ENCODE data around the gene KLHL35. TPM values are rescaled to one million over a fixed set of nuclear protein-coding genes. Genes with fewer than 3 reads are reported as not detected.

The KLHL35 gene
- total RNA-seq, 1 donor = 1.3 TPM

DNA sequence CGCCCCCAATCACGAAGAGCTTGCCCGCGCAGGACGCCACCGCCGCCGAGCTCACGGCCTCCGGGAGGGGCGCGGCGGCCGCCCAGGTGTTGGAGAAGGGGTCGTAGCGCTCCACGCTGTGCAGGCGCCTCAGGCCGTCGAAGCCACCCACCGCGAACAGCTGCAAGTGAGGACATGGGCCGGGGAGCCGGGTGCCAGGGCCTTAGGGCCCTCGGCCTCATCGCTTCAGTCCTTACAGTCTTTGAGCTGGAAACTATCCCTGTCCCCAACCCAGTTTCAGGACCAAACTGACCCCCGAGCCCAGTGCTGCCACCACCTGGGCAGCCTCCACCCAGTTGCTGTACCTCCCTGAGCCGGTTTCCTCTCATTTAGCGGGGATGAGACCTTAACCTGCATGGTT lies 7.6 kb downstream of the KLHL35 start:
- TF ChIP-seq, protein P1, sequence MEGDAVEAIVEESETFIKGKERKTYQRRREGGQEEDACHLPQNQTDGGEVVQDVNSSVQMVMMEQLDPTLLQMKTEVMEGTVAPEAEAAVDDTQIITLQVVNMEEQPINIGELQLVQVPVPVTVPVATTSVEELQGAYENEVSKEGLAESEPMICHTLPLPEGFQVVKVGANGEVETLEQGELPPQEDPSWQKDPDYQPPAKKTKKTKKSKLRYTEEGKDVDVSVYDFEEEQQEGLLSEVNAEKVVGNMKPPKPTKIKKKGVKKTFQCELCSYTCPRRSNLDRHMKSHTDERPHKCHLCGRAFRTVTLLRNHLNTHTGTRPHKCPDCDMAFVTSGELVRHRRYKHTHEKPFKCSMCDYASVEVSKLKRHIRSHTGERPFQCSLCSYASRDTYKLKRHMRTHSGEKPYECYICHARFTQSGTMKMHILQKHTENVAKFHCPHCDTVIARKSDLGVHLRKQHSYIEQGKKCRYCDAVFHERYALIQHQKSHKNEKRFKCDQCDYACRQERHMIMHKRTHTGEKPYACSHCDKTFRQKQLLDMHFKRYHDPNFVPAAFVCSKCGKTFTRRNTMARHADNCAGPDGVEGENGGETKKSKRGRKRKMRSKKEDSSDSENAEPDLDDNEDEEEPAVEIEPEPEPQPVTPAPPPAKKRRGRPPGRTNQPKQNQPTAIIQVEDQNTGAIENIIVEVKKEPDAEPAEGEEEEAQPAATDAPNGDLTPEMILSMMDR (IDR thresholded peaks at IDR 0.05; ENCODE audit: insufficient read depth, low read depth, low read length) = peak; percentile 27
- H3K4me3 ChIP-seq (ENCODE audit: low read depth, low read length) = no peak overlapping the region
- no peak for DNase-seq (ENCODE audit: low read depth)

DNA sequence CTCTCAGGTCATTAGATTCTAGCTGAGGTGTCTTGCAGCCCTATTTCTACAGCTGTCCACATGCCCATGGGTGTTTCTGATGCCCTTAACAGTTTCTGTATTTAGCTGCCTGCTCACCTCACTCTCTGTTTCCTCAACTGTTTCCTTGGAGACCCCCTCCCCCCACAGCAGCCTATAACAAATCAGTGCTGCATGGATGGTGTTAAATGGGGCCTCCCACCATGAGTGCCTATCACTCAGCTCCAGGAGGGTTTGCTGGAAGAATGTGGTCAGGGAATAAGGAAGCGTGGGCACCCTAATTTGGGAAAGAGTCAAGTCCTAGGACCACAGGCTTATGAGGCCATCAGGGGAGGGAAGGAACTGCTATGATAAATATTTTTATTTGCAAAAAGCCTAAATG lies 8.6 kb downstream of the KLHL35 start:
- no peak overlapping the region for H3K4me3 ChIP-seq (ENCODE audit: low read depth, low read length)
- no peak for DNase-seq (ENCODE audit: low read depth)
- TF ChIP-seq, protein P1 (IDR thresholded peaks at IDR 0.05; ENCODE audit: insufficient read depth, low read depth, low read length) = no peak

DNA sequence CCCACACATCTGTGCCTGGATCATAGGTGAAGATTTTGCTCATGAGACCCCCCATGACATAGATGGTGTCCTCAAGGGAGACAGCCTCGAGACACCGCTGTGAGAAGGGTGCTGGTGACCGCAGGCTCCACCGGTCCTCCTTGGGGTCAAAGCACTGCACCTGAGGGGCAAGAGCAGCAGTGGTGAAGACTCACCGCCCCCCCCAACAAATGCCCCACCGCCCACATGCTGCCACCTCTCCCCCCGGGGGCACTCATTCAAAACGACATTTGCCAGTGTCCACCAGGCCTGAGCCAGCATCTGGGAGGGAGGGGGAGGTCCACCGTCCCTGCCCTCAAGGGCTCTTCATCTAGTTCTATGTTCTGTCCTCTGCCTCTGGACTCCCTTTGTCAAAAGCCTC lies 9.3 kb downstream of the KLHL35 start:
- TF ChIP-seq, protein P1 (IDR thresholded peaks at IDR 0.05; ENCODE audit: insufficient read depth, low read depth, low read length) = no peak
- no peak for DNase-seq (ENCODE audit: low read depth)
- no peak overlapping the region for H3K4me3 ChIP-seq (ENCODE audit: low read depth, low read length)

DNA sequence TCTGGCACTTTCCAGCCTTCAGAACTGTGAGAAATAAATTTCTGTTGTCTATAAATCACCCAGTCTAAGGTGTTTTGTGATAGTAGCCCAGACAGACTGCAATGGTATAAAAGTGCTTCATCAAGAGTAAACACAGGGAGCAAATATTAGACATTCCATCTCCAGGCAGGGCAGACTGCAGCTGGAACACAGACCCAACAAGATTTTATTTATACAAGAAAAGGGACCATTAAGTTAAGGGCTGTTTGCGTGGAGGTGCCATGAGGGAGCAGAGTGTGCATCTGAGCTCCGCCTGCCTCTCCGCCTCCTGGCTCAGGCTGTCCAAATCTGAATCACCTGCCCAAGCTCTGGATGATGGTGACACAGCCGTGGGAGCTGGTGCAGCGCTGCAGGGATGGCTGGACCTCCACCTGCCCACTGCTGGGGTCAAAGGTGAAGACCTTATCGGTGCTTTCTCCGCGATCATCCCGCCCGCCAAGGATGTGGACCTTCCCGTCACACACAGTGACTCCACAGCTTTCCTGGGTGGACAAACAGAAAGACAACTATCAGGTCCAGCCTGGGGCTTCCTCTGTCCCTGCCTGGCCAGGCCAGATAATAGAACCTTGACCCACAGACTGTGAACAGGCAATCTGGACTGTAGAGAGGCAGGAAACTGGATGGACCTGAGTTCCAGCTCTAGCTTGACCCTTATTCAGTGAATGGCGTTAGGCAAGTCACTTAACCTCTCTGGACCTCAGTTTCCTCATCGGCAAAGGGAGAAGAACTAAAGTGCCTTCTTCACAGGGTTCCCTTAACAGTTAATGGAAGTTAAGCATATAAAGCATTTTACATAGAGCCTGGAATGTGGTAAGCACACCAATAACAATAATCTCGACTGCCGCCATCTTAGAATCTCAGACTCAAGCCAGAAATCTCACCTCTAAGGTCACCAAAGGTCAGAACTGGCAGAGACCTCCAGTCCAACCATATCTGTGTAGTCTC lies 10.5 kb downstream of the KLHL35 start:
- no peak for DNase-seq (ENCODE audit: low read depth)
- no peak overlapping the region for H3K4me3 ChIP-seq (ENCODE audit: low read depth, low read length)
- TF ChIP-seq, protein P1 (IDR thresholded peaks at IDR 0.05; ENCODE audit: insufficient read depth, low read depth, low read length) = no peak

DNA sequence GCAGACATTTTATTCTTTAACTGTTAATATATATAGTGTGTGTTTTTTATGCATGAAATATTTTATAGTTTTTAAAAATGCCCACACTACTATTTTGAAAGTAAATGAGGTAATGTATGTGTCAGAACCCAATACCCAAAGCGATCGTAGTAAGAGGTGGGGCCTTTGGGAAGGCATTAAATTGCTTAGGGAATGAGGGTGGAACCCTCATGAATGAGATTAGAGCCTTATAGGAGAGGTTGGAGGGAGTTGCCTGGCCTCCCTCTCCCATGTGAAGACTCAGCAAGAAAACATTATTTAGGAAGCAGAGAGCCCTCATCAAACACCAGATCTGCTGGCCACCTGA lies 11.1 kb downstream of the KLHL35 start:
- TF ChIP-seq, protein P1 (IDR thresholded peaks at IDR 0.05; ENCODE audit: insufficient read depth, low read depth, low read length) = no peak
- no peak for DNase-seq (ENCODE audit: low read depth)

DNA sequence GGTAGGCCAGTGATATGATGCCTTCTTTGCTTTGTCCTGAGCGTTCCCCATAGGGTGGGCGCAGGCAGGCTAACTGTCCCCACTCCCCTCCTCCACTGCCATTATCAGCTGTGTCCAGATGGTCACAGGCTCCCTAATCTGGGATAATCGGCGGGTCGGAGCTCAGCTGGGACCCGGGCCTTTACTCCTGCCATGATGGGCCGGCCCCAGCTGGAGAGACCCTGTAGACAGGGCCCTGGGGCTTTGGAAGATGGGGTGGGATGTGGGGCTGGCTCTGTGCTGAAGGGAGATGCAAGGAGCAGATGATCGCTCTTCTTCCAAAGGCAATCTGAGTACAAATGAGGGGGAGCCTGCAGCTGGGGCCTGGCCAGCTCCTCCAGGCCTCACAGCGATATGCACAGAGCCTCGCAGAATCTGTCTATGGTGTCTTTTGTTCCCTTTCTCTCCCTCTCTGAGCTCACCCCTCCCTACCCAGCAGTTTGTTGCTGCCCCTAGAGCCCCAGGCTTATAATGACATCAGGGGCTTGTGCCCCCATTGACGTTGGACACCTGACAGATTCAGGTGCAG lies 11.9 kb downstream of the KLHL35 start:
- no peak for DNase-seq (ENCODE audit: low read depth)
- TF ChIP-seq, protein P1 (IDR thresholded peaks at IDR 0.05; ENCODE audit: insufficient read depth, low read depth, low read length) = no peak
- H3K4me3 ChIP-seq (ENCODE audit: low read depth, low read length) = no peak overlapping the region

More for the DNA sequence above, 11.1 kb downstream of the KLHL35 start:
- no peak overlapping the region for H3K4me3 ChIP-seq (ENCODE audit: low read depth, low read length)

Data from fibroblast of villous mesenchyme (primary cell).